PC-3 (cell line): ENCODE data around the gene ARHGAP26. TPM values are rescaled to one million over a fixed set of nuclear protein-coding genes. Genes with fewer than 3 reads are reported as not detected.

Source experiments
- ATAC-seq: fragments of 200-7000 bp; cut with Tn5 transposase; 2 replicates; pipeline ENCODE4 v1.9.1; 2020; ENCODE audit warnings: mild to moderate bottlenecking, moderate library complexity
- BruUV-seq: library from RNA; stranded (reverse); fragments of 400-500 nt; replicated peaks from 2 replicates; lab custom pipeline; 2021; lab: Mats Ljungman, UMichigan
- CTCF ChIA-PET: fragments of 300-600 bp; sonication (Branson Sonifier 250); formaldehyde crosslinking; loops from one replicate; lab custom pipeline; 2022; ENCODE audit warnings: antibody characterized with exemption; lab: Charles Lee
- POLR2A ChIA-PET: fragments of 300-600 bp; sonication (Branson Sonifier 250); formaldehyde crosslinking; loops from one replicate; lab custom pipeline; 2022; ENCODE audit warnings: antibody characterized with exemption; ENCODE audit not compliant: unreplicated experiment; lab: Charles Lee
- DNase-seq: peaks from one replicate; pipeline ENCODE4 v3.0.0-alpha.2; 2015
- H2AFZ ChIP-seq: fragments of 300-600 bp; sonication (generic); 2 replicates; pipeline ENCODE4 v1.6.0; 2016; ENCODE audit warnings: antibody characterized with exemption, low read length
- H3F3A ChIP-seq: fragments of 300-600 bp; sonication (generic); one replicate; pipeline ENCODE4 v1.6.0; 2017; ENCODE audit warnings: antibody characterized with exemption, low read length, control low read depth, mild to moderate bottlenecking; ENCODE audit not compliant: unreplicated experiment
- H3K27ac ChIP-seq: fragments of 300-600 bp; sonication (generic); 2 replicates; pipeline ENCODE4 v1.5.1; 2016; ENCODE audit warnings: mild to moderate bottlenecking, low read length
- H3K27me3 ChIP-seq: fragments of 300-600 bp; sonication (generic); 2 replicates; pipeline ENCODE4 v1.6.1; 2016; ENCODE audit warnings: low read length, mixed read lengths
- H3K36me3 ChIP-seq: fragments of 300-600 bp; sonication (generic); 2 replicates; pipeline ENCODE4 v1.6.1; 2016; ENCODE audit warnings: low read depth, mixed run types, low read length, mixed read lengths
- H3K4me1 ChIP-seq: fragments of 300-600 bp; sonication (generic); 2 replicates; pipeline ENCODE4 v1.5.1; 2016; ENCODE audit warnings: low read length; ENCODE audit not compliant: insufficient read depth
- H3K4me2 ChIP-seq: fragments of 300-600 bp; sonication (generic); 2 replicates; pipeline ENCODE4 v1.6.0; 2016; ENCODE audit warnings: low read length
- H3K4me3 ChIP-seq: fragments of 300-600 bp; sonication (generic); 2 replicates; pipeline ENCODE4 v1.5.1; 2016; ENCODE audit warnings: mild to moderate bottlenecking, low read length, mixed read lengths
- H3K79me2 ChIP-seq: fragments of 300-600 bp; sonication (generic); 2 replicates; pipeline ENCODE4 v1.6.1; 2017; ENCODE audit warnings: low read length, mixed read lengths
- H3K9ac ChIP-seq: fragments of 300-600 bp; sonication (generic); 2 replicates; pipeline ENCODE4 v1.6.0; 2016; ENCODE audit warnings: mild to moderate bottlenecking, low read length
- H3K9me2 ChIP-seq: fragments of 300-600 bp; sonication (generic); replicated peaks from 2 replicates; pipeline ENCODE4 v1.6.1; 2016; ENCODE audit warnings: mixed run types, low read length, mixed read lengths
- H3K9me3 ChIP-seq: fragments of 300-600 bp; sonication (generic); 2 replicates; pipeline ENCODE4 v1.6.1; 2016; ENCODE audit warnings: low read length, mixed read lengths
- H4K20me1 ChIP-seq: fragments of 300-600 bp; sonication (generic); 2 replicates; pipeline ENCODE4 v1.6.1; 2016; ENCODE audit warnings: low read length, mixed read lengths
- CTCF ChIP-seq: fragments of 300-600 bp; sonication (generic); conservative IDR thresholded peaks from 2 replicates; pipeline ENCODE4 v1.5.1; 2017; ENCODE audit warnings: antibody characterized with exemption, low read depth, mild to moderate bottlenecking, low read length
- EZH2 ChIP-seq: fragments of 300-600 bp; sonication (generic); IDR thresholded peaks from one replicate; pipeline ENCODE4 v1.6.1; 2017; ENCODE audit warnings: antibody characterized with exemption, mild to moderate bottlenecking, low read length; ENCODE audit not compliant: unreplicated experiment
- EZH2phosphoT487 ChIP-seq: fragments of 300-600 bp; sonication (generic); IDR thresholded peaks from 2 replicates; pipeline ENCODE4 v1.6.1; 2018; ENCODE audit warnings: mild to moderate bottlenecking, antibody characterized with exemption, low read length, borderline replicate concordance
- intact Hi-C: fragments of 100-400 bp; cut with micrococcal nuclease; formaldehyde crosslinking; loops from 2 replicates; pipeline ENCODE4 v1.9.0; 2023
- total RNA-seq: library from RNA; depleted of rRNA; stranded (reverse); fragments of >200 nt; gene quantifications from 2 replicates; pipeline ENCODE4 v1.2.3, GENCODE V29; 2014

Gene ARHGAP26
- total RNA-seq, 1 experiment from 2014 or later = 11.7 TPM

- Histone ChIP-seq H2AFZ (no peak overlapping the region), H3K4me3 (0 out of 2 replicates have a peak overlapping the region, but pooled peaks have one; percentile 11), H3K27ac (peak overlapping the region; percentile 44), H3K4me1 (peaks cover 63% of the 10 kb centered on the region), H3F3A (peaks cover 7% of the 10 kb centered on the region), H3K36me3 (no peaks in the 10 kb centered on the region), H3K9me2 (no peaks in the 10 kb centered on the region), H4K20me1 (no peaks in the 10 kb centered on the region), H3K9me3 (no peaks in the 10 kb centered on the region), H3K4me2 (peak overlapping the region; percentile 26), H3K27me3 (no peaks in the 10 kb centered on the region), H3K79me2 (peaks cover 42% of the 10 kb centered on the region), H3K9ac (no peak overlapping the region)
- intact Hi-C loops = no loop called here
- TF ChIP-seq CTCF (no peak), EZH2phosphoT487 (no peak), EZH2 (no peak)
- no TSS peak for BruUV-seq
- ChIA-PET POLR2A (no interaction called here), CTCF (no interaction called here)
- DNase-seq (peak; percentile 48), ATAC-seq (no peak)
These were observed 60.2 kb downstream of the ARHGAP26 start for GRCh38 chr5:142830241-142831008.

GRCh38 chr5:142831009-142831383 is 60.8 kb downstream of the ARHGAP26 start:
- Histone ChIP-seq H3K27ac (peak overlapping the region; percentile 44), H2AFZ (no peak overlapping the region), H3K4me2 (peak overlapping the region; percentile 26), H3K9ac (no peak overlapping the region), H3F3A (peaks cover 7% of the 10 kb centered on the region), H3K4me3 (0 out of 2 replicates have a peak overlapping the region, but pooled peaks have one; percentile 11), H3K27me3 (no peaks in the 10 kb centered on the region), H3K9me2 (no peaks in the 10 kb centered on the region), H4K20me1 (no peaks in the 10 kb centered on the region), H3K4me1 (peaks cover 57% of the 10 kb centered on the region), H3K36me3 (no peaks in the 10 kb centered on the region), H3K79me2 (peaks cover 40% of the 10 kb centered on the region), H3K9me3 (no peaks in the 10 kb centered on the region)
- no peak for ATAC-seq
- ChIA-PET CTCF (no interaction called here), POLR2A (no interaction called here)
- TF ChIP-seq EZH2phosphoT487 (no peak), CTCF (no peak), EZH2 (no peak)
- intact Hi-C loops = no loop called here
- DNase-seq = no peak
- BruUV-seq = no TSS peak

- H3K4me3 ChIP-seq = no peak overlapping the region
- H3K79me2 ChIP-seq = peaks cover 40% of the 10 kb centered on the region
- no peaks in the 10 kb centered on the region for H3K9me2 ChIP-seq
- DNase-seq (no peak), ATAC-seq (no peak)
- H3F3A ChIP-seq = peaks cover 7% of the 10 kb centered on the region
- ChIA-PET CTCF (no interaction called here), POLR2A (no interaction called here)
- H3K4me2 ChIP-seq = no peak overlapping the region
- H3K4me1 ChIP-seq = peaks cover 44% of the 10 kb centered on the region
- TF ChIP-seq CTCF (no peak), EZH2 (no peak), EZH2phosphoT487 (no peak)
- no peaks in the 10 kb centered on the region for H3K27me3 ChIP-seq
- H3K9ac ChIP-seq = no peak overlapping the region
- H4K20me1 ChIP-seq = no peaks in the 10 kb centered on the region
- H2AFZ ChIP-seq = no peak overlapping the region
- H3K9me3 ChIP-seq = no peaks in the 10 kb centered on the region
- no peaks in the 10 kb centered on the region for H3K36me3 ChIP-seq
- H3K27ac ChIP-seq = no peak overlapping the region
- intact Hi-C loops = no loop called here
- BruUV-seq = no TSS peak
These were observed 62.1 kb downstream of the ARHGAP26 start for GRCh38 chr5:142832263-142832662.
